GM12801 (cell line): ENCODE measurements around the gene CCDC134.

Experiments used
- CTCF ChIP-seq: IDR thresholded peaks from one replicate; pipeline ENCODE4 v1.5.1; 2011; ENCODE audit warnings: control low read depth; ENCODE audit not compliant: insufficient read length; ENCODE audit errors: extremely low read depth

Gene CCDC134

GRCh38 chr22:41831828-41832552 is 31.5 kb downstream of the CCDC134 start:
- no peak for TF ChIP-seq CTCF

- TF ChIP-seq CTCF, result no peak
Observed at GRCh38 chr22:41832553-41833368, 32.3 kb downstream of the CCDC134 start, which contains the start of gene SREBF2. TSS of gene SREBF2 (plus strand) at chr22:41833105. CDS start at chr22:41833271, 166 bp downstream.

GRCh38 chr22:41833369-41834004 is 33.0 kb downstream of the CCDC134 start:
- TF ChIP-seq CTCF, result no peak

GRCh38 chr22:41834005-41834944 is 33.8 kb downstream of the CCDC134 start:
- TF ChIP-seq CTCF, result no peak

GRCh38 chr22:41836551-41836950 is 36.1 kb downstream of the CCDC134 start:
- no peak for TF ChIP-seq CTCF

GRCh38 chr22:41838842-41839618 is 38.6 kb downstream of the CCDC134 start:
- no peak for TF ChIP-seq CTCF
